ENCODE measurements around the gene PAM.

The PAM gene

GRCh38 chr5:102782217-102782872, 27.2 kb downstream of the PAM start:
- DNase-seq: no peak

- DNase-seq: no peak
Observed at GRCh38 chr5:102787134-102787533, 32.0 kb downstream of the PAM start.

GRCh38 chr5:102788788-102789187, 33.7 kb downstream of the PAM start:
- DNase-seq: no peak

- no peak for DNase-seq
Observed at GRCh38 chr5:102789469-102789868, 34.4 kb downstream of the PAM start.

GRCh38 chr5:102790748-102791147, 35.6 kb downstream of the PAM start:
- no peak for DNase-seq

- DNase-seq: peak; percentile 31 to 42
Observed at GRCh38 chr5:102792705-102793104, 37.6 kb downstream of the PAM start.

GRCh38 chr5:102794047-102794446, 38.9 kb downstream of the PAM start:
- no peak for DNase-seq

GRCh38 chr5:102794677-102795331, 39.7 kb downstream of the PAM start:
- no peak for DNase-seq

- DNase-seq: no peak
Observed at GRCh38 chr5:102795526-102795925, 40.4 kb downstream of the PAM start.

- no peak for DNase-seq
Observed at GRCh38 chr5:102796009-102796408, 40.9 kb downstream of the PAM start.

- DNase-seq: no peak
Observed at GRCh38 chr5:102796498-102796897, 41.4 kb downstream of the PAM start.

- DNase-seq: no peak
Observed at GRCh38 chr5:102797322-102797884, 42.3 kb downstream of the PAM start.

- no peak for DNase-seq
Observed at GRCh38 chr5:102798104-102798785, 43.1 kb downstream of the PAM start.

- DNase-seq: no peak
Observed at GRCh38 chr5:102799017-102799416, 43.9 kb downstream of the PAM start.

GRCh38 chr5:102800427-102800826, 45.3 kb downstream of the PAM start:
- no peak for DNase-seq

GRCh38 chr5:102801371-102801770, 46.3 kb downstream of the PAM start:
- peak; percentile 91 to 92 for DNase-seq

GRCh38 chr5:102802708-102803458, 47.8 kb downstream of the PAM start:
- DNase-seq: peak; percentile 34 to 61

GRCh38 chr5:102807878-102808502, 52.9 kb downstream of the PAM start:
- DNase-seq: peak; percentile 80 to 81

- DNase-seq: no peak
Observed at GRCh38 chr5:102809033-102809432, 53.9 kb downstream of the PAM start.

- peak in 1 of 2 experiments; percentile 9 for DNase-seq
Observed at GRCh38 chr5:102811972-102812371, 56.9 kb downstream of the PAM start.

GRCh38 chr5:102813740-102814139, 58.6 kb downstream of the PAM start:
- DNase-seq: no peak

GRCh38 chr5:102815084-102815483, 60.0 kb downstream of the PAM start:
- no peak for DNase-seq
